ENCODE data around the gene SYT8. TPM values are rescaled to one million over a fixed set of nuclear protein-coding genes. Genes with fewer than 3 reads are reported as not detected.

Gene SYT8
- polyA plus RNA-seq, 1 donor from 2014 or later: not detected

DNA sequence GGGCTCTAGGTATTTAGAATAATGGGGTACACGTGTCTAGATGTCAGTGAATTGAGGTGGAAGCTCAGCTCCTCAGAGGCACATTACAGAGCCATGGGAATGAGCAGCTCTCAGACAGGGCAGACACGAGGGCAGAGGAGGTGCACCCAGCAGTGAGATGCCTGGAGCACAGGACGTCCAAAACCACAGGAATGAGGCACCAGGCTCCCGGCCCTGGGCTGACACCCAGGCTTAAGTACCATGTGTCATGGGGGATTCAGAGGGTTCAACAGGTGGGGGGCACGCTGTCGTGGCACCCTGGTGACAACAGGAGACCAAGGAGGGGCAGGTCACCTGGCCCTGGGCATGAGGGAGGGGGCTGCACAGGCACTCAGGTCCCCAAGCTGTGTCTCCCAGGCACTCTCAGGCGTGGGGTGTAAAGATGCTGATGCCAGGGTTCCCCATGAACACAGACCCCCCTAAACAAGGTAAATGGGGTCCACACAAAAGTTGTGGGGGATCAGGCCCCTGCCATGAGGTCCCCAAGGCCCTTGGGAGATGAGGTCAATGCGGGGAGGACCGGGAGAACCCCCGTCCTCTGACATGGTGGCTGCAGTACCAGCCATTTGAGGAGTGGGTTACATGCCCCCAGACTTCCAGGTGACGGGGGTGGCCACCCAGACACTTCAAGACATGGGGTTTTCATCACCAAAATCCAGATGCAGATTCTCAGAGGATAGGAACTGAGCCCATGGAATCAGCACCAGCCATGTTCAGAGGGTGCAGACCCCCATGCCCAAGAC lies 5.6 kb upstream of the SYT8 start:
- Histone ChIP-seq H3K9me3 (ENCODE audit: low read length) (no peaks in the 10 kb centered on the region), H3K36me3 (ENCODE audit: insufficient read depth, low read length) (no peaks in the 10 kb centered on the region), H3K9me2 (ENCODE audit: insufficient read depth, low read length) (no peaks in the 10 kb centered on the region), H4K20me1 (ENCODE audit: insufficient read depth) (no peaks in the 10 kb centered on the region), H3K27me3 (ENCODE audit: insufficient read depth, low read depth, low read length) (no peaks in the 10 kb centered on the region), H3K4me2 (ENCODE audit: low read length) (no peak overlapping the region), H3K4me3 (ENCODE audit: low read length) (no peak overlapping the region), H3F3A (ENCODE audit: insufficient read depth, low read length, poor library complexity, severe bottlenecking) (no peaks in the 10 kb centered on the region), H2AFZ (ENCODE audit: low read depth, low read length) (no peak overlapping the region), H3K9ac (ENCODE audit: low read length) (no peak overlapping the region), H3K79me2 (replicated peaks; ENCODE audit: insufficient read depth, low read length) (no peaks in the 10 kb centered on the region), H3K27ac (ENCODE audit: low read length) (no peak overlapping the region)
- TF ChIP-seq MXI1 (conservative IDR thresholded peaks at IDR 0.05; ENCODE audit: poor library complexity, severe bottlenecking): no peak
- no peak for TF ChIP-seq REST (IDR thresholded peaks at IDR 0.05; ENCODE audit: borderline replicate concordance)
- TF ChIP-seq, protein P1, sequence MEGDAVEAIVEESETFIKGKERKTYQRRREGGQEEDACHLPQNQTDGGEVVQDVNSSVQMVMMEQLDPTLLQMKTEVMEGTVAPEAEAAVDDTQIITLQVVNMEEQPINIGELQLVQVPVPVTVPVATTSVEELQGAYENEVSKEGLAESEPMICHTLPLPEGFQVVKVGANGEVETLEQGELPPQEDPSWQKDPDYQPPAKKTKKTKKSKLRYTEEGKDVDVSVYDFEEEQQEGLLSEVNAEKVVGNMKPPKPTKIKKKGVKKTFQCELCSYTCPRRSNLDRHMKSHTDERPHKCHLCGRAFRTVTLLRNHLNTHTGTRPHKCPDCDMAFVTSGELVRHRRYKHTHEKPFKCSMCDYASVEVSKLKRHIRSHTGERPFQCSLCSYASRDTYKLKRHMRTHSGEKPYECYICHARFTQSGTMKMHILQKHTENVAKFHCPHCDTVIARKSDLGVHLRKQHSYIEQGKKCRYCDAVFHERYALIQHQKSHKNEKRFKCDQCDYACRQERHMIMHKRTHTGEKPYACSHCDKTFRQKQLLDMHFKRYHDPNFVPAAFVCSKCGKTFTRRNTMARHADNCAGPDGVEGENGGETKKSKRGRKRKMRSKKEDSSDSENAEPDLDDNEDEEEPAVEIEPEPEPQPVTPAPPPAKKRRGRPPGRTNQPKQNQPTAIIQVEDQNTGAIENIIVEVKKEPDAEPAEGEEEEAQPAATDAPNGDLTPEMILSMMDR (IDR thresholded peaks at IDR 0.05; ENCODE audit: poor library complexity, severe bottlenecking): no peak
- no peak for TF ChIP-seq EP300 (conservative IDR thresholded peaks at IDR 0.05; ENCODE audit: poor library complexity, severe bottlenecking)
- no peak for TF ChIP-seq RAD21 (conservative IDR thresholded peaks at IDR 0.05)
- no peak for TF ChIP-seq POLR2AphosphoS5 (IDR thresholded peaks at IDR 0.05)
- no peak for TF ChIP-seq TAF1 (IDR thresholded peaks at IDR 0.05; ENCODE audit: low read depth)
- TF ChIP-seq EZH2 (IDR thresholded peaks at IDR 0.05; ENCODE audit: borderline replicate concordance, insufficient read depth, low read length, poor library complexity, severe bottlenecking): no peak
- no peak for TF ChIP-seq SMC3 (conservative IDR thresholded peaks at IDR 0.05; ENCODE audit: poor library complexity)

- H4K20me1 ChIP-seq (ENCODE audit: insufficient read depth): no peaks in the 10 kb centered on the region
- H3K27ac ChIP-seq (ENCODE audit: low read length): no peak overlapping the region
- no peaks in the 10 kb centered on the region for H3K9me3 ChIP-seq (ENCODE audit: low read length)
- no peaks in the 10 kb centered on the region for H3K27me3 ChIP-seq (ENCODE audit: insufficient read depth, low read depth, low read length)
- H3K79me2 ChIP-seq (replicated peaks; ENCODE audit: insufficient read depth, low read length): no peaks in the 10 kb centered on the region
- H3K4me2 ChIP-seq (ENCODE audit: low read length): no peak overlapping the region
- no peak overlapping the region for H2AFZ ChIP-seq (ENCODE audit: low read depth, low read length)
- H3K9ac ChIP-seq (ENCODE audit: low read length): no peak overlapping the region
- H3K36me3 ChIP-seq (ENCODE audit: insufficient read depth, low read length): no peaks in the 10 kb centered on the region
- H3K9me2 ChIP-seq (ENCODE audit: insufficient read depth, low read length): no peaks in the 10 kb centered on the region
- TF ChIP-seq RAD21 (conservative IDR thresholded peaks at IDR 0.05) (no peak), REST (IDR thresholded peaks at IDR 0.05; ENCODE audit: borderline replicate concordance) (no peak), EZH2 (IDR thresholded peaks at IDR 0.05; ENCODE audit: borderline replicate concordance, insufficient read depth, low read length, poor library complexity, severe bottlenecking) (no peak), TAF1 (IDR thresholded peaks at IDR 0.05; ENCODE audit: low read depth) (no peak), EP300 (conservative IDR thresholded peaks at IDR 0.05; ENCODE audit: poor library complexity, severe bottlenecking) (no peak)
- TF ChIP-seq, protein P1 (IDR thresholded peaks at IDR 0.05; ENCODE audit: poor library complexity, severe bottlenecking): no peak
- H3F3A ChIP-seq (ENCODE audit: insufficient read depth, low read length, poor library complexity, severe bottlenecking): no peaks in the 10 kb centered on the region
- H3K4me3 ChIP-seq (ENCODE audit: low read length): no peak overlapping the region
Measured at GRCh38 chr11:1830004-1830321, 4.8 kb upstream of the SYT8 start.

Measured in neural cell (in vitro differentiated cells).